ENCODE results near the gene CPXM2. TPM values are rescaled to one million over a fixed set of nuclear protein-coding genes. Genes with fewer than 3 reads are reported as not detected.

Gene CPXM2
- total and polyA plus RNA-seq, 9 of the 15 experiments (the other 6 are each of a cell fraction or from before 2014, with no cell fraction given), result not detected

DNA sequence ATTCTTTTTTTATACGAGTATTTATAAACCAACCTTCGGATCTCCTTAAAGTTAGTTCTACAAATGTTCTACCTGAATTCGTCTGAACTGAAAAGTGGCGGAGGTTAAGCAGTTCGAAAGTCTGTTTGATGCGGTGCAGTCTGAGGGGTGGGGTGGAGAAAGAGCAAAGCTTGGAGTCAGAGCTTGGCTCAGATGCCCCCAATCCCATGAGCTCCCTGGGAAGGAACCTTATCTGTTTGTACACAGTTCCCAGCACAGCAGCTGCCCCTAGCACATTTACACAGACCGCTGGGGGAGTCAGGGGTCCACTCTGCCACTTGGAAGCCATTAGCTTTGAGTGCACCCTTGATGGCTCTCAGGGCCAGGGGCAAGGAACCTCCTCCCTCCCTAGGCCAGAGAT lies 30.8 kb downstream of the CPXM2 start:
- no peak overlapping the region for H3K9ac ChIP-seq (ENCODE audit: insufficient read depth in 1 of 2, low read depth in 2 of 2, low read length in 2 of 2)
- H3K9me3 ChIP-seq (replicated peaks; ENCODE audit: control insufficient read depth, insufficient read depth, low read depth, low read length), result no peaks in the 10 kb centered on the region
- H3K9me1 ChIP-seq (ENCODE audit: control insufficient read depth, insufficient read depth, low read length), result no peaks in the 10 kb centered on the region
- ChIA-PET CTCF (ENCODE audit: low intra/inter-chr PET ratio) (no interaction called here), POLR2A (interaction anchor here (0.7 to 0.8 kb wide), 2 partner anchors 9 to 282 kb away, joined by 3 read pairs; no protein-coding TSS in a partner anchor)
- H3K79me2 ChIP-seq (ENCODE audit: control insufficient read depth, insufficient read depth, low read length), result no peaks in the 10 kb centered on the region
- FAIRE-seq (no peak), DNase-seq (ENCODE audit: extremely low read depth in 1 of 4, low spot score in 3 of 4) (no peak), ATAC-seq (no peak)
- H3K4me1 ChIP-seq (replicated peaks in 1 of 2; ENCODE audit: control insufficient read depth in 2 of 2, insufficient read depth in 2 of 2, low read length in 2 of 2), result no peaks in the 10 kb centered on the region
- no peak overlapping the region for H3K4me2 ChIP-seq (ENCODE audit: insufficient read depth, low read length)
- no peak overlapping the region for H3K27ac ChIP-seq (ENCODE audit: extremely low read depth, low read depth, low read length)
- WGBS (ENCODE audit: insufficient coverage, low coverage, missing lambda C conversion rate), result 0% methylated on average over 7 of the region's 7 CpGs
- no peak overlapping the region for H2AFZ ChIP-seq (ENCODE audit: low read depth, low read length)
- in situ Hi-C loops (cut with MboI) (no loop called here), intact Hi-C loops (cut with micrococcal nuclease) (no loop called here)
- H4K20me1 ChIP-seq (replicated peaks; ENCODE audit: control insufficient read depth, insufficient read depth, low read length), result no peaks in the 10 kb centered on the region
- H3K36me3 ChIP-seq (ENCODE audit: control insufficient read depth, insufficient read depth, low read length), result no peaks in the 10 kb centered on the region
- H3K4me3 ChIP-seq, result no peak overlapping the region
- H3K27me3 ChIP-seq (ENCODE audit: control insufficient read depth in 2 of 2, insufficient read depth in 2 of 2, low read length in 2 of 2), result peaks cover 0 to 29% of the 10 kb centered on the region in 2 experiments; a peak in 3 of 5 replicates
- no TSS peak for BruUV-seq (replicated peaks)
- TF ChIP-seq PTTG1 (tag; IDR thresholded peaks at IDR 0.05; ENCODE audit: low read depth) (no peak), ERF (CRISPR knock-in tag; IDR thresholded peaks at IDR 0.05) (no peak), CBFA2T2 (conservative IDR thresholded peaks at IDR 0.05) (no peak), CBX5 (IDR thresholded peaks at IDR 0.05; ENCODE audit: borderline replicate concordance, low read depth) (no peak), E2F3 (CRISPR knock-in tag; IDR thresholded peaks at IDR 0.05) (no peak), NEUROD1 (IDR thresholded peaks at IDR 0.05; ENCODE audit: borderline replicate concordance, low read depth, low read length, partially characterized antibody) (no peak), TCF3 (CRISPR knock-in tag; IDR thresholded peaks at IDR 0.05) (no peak), ZKSCAN3 (CRISPR knock-in tag; IDR thresholded peaks at IDR 0.05) (no peak), PML (IDR thresholded peaks at IDR 0.05; ENCODE audit: low read length) (no peak), ZNF146 (CRISPR knock-in tag; IDR thresholded peaks at IDR 0.05; ENCODE audit: unreplicated experiment) (no peak), SMARCE1 (IDR thresholded peaks at IDR 0.05) (no peak)
- TF ChIP-seq, protein P1, sequence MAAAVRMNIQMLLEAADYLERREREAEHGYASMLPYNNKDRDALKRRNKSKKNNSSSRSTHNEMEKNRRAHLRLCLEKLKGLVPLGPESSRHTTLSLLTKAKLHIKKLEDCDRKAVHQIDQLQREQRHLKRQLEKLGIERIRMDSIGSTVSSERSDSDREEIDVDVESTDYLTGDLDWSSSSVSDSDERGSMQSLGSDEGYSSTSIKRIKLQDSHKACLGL (CRISPR knock-in tag; IDR thresholded peaks at IDR 0.05; ENCODE audit: borderline replicate concordance, poor library complexity, severe bottlenecking), result no peak
- TF ChIP-seq, protein P2, sequence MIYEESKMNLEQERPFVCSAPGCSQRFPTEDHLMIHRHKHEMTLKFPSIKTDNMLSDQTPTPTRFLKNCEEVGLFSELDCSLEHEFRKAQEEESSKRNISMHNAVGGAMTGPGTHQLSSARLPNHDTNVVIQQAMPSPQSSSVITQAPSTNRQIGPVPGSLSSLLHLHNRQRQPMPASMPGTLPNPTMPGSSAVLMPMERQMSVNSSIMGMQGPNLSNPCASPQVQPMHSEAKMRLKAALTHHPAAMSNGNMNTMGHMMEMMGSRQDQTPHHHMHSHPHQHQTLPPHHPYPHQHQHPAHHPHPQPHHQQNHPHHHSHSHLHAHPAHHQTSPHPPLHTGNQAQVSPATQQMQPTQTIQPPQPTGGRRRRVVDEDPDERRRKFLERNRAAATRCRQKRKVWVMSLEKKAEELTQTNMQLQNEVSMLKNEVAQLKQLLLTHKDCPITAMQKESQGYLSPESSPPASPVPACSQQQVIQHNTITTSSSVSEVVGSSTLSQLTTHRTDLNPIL (CRISPR knock-in tag; IDR thresholded peaks at IDR 0.05), result no peak
- TF ChIP-seq, protein P3, sequence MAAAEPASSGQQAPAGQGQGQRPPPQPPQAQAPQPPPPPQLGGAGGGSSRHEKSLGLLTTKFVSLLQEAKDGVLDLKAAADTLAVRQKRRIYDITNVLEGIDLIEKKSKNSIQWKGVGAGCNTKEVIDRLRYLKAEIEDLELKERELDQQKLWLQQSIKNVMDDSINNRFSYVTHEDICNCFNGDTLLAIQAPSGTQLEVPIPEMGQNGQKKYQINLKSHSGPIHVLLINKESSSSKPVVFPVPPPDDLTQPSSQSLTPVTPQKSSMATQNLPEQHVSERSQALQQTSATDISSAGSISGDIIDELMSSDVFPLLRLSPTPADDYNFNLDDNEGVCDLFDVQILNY (CRISPR knock-in tag; IDR thresholded peaks at IDR 0.05), result no peak
- TF ChIP-seq, protein P4, sequence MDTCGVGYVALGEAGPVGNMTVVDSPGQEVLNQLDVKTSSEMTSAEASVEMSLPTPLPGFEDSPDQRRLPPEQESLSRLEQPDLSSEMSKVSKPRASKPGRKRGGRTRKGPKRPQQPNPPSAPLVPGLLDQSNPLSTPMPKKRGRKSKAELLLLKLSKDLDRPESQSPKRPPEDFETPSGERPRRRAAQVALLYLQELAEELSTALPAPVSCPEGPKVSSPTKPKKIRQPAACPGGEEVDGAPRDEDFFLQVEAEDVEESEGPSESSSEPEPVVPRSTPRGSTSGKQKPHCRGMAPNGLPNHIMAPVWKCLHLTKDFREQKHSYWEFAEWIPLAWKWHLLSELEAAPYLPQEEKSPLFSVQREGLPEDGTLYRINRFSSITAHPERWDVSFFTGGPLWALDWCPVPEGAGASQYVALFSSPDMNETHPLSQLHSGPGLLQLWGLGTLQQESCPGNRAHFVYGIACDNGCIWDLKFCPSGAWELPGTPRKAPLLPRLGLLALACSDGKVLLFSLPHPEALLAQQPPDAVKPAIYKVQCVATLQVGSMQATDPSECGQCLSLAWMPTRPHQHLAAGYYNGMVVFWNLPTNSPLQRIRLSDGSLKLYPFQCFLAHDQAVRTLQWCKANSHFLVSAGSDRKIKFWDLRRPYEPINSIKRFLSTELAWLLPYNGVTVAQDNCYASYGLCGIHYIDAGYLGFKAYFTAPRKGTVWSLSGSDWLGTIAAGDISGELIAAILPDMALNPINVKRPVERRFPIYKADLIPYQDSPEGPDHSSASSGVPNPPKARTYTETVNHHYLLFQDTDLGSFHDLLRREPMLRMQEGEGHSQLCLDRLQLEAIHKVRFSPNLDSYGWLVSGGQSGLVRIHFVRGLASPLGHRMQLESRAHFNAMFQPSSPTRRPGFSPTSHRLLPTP (IDR thresholded peaks at IDR 0.05; ENCODE audit: borderline replicate concordance, extremely low read depth, insufficient read length), result no peak
- TF ChIP-seq, protein P5, sequence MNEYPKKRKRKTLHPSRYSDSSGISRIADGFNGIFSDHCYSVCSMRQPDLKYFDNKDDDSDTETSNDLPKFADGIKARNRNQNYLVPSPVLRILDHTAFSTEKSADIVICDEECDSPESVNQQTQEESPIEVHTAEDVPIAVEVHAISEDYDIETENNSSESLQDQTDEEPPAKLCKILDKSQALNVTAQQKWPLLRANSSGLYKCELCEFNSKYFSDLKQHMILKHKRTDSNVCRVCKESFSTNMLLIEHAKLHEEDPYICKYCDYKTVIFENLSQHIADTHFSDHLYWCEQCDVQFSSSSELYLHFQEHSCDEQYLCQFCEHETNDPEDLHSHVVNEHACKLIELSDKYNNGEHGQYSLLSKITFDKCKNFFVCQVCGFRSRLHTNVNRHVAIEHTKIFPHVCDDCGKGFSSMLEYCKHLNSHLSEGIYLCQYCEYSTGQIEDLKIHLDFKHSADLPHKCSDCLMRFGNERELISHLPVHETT (CRISPR knock-in tag; conservative IDR thresholded peaks at IDR 0.05 in 1 of 2, IDR thresholded peaks at IDR 0.05 in 1 of 2), result no peak

Data from K562 (cell line).